Astrocyte of the spinal cord (primary cell): Measurements from ENCODE around the gene SMARCD3.

Experiments used
- DNase-seq: peaks from one replicate; pipeline ENCODE4 v3.0.0; 2011; ENCODE audit warnings: low read depth, low spot score
- H3K4me3 ChIP-seq: 2 replicates; pipeline ENCODE4 v1.5.1; 2011; ENCODE audit warnings: low read depth, mild to moderate bottlenecking, low read length, moderate library complexity
- in situ Hi-C: cut with HindIII; loops from 2 replicates; pipeline ENCODE4 v1.10.0; 2017; ENCODE audit warnings: low sequenced_read_pairs
- TF ChIP-seq, protein P1 (sequence below): IDR thresholded peaks from 2 replicates; pipeline ENCODE4 v1.5.1; 2012; ENCODE audit warnings: low read depth, mild to moderate bottlenecking, low read length, inconsistent platforms

Gene SMARCD3

DNA sequence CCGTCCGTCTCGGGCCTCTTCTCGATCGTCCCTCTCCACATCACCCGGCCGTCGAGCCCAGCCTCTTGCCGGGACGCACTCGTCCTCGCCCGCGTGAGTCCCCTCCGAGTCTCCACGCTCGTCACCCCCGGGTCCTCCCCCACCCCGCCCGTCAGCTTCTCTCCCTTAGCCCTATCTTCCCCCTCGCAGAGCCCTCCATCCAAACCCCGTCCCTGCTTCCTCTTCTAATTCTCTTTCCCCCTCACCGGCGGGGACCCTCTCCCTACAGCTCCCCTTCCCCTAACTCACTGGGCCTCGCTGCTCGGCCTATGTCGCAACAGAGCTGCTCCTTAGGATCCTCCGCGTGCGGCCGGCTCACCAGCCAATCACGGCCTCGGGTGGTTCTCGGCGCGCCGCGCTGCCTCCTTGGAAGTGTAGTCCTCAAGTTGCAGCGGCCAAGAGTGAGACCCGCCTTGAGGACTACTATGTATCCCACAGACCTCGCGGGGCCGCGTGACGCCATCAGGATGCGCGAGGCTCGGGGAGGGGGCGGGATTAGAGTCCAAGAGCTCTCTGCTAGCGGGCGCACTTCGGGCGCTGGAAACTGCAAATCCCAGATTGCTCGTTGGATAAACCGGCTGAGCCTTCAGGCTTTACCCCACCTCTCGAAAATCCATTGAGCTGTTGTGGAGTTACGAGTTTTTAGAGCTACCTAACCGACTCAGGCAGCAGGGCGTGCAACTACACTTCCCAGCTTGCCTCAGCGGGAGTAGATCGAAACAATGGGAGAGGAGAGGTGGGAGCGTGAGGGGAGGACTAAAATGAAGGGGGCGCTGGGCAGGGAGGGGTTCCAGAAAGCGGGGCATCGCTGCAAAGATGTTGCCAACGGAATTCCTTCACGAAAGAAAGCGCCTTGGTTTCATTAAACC lies 21.4 kb downstream of the SMARCD3 start, which contains the start of gene ABCF2:
Gene ABCF2, minus strand, starts transcription at position 331 of the 908 bp plus-strand sequence. CDS start 747 bp downstream, outside the sequence.
- in situ Hi-C loops = no loop called here

DNA sequence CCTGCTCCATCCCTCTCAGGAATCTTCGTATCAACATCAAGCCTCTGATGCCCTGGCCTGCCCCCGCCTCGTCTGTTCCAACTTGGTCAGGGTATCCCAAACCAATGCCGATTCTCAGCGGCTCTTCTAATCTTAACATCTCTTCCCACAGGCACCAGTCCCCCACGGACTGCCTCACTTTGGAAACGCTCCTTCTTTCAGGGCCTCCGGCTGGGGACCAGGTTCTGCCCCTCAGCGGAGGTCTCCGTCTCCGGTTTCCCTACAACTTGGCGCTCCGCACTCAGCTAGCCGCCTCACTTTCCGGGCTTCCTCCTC lies 22.0 kb downstream of the SMARCD3 start:
- TF ChIP-seq, protein P1, sequence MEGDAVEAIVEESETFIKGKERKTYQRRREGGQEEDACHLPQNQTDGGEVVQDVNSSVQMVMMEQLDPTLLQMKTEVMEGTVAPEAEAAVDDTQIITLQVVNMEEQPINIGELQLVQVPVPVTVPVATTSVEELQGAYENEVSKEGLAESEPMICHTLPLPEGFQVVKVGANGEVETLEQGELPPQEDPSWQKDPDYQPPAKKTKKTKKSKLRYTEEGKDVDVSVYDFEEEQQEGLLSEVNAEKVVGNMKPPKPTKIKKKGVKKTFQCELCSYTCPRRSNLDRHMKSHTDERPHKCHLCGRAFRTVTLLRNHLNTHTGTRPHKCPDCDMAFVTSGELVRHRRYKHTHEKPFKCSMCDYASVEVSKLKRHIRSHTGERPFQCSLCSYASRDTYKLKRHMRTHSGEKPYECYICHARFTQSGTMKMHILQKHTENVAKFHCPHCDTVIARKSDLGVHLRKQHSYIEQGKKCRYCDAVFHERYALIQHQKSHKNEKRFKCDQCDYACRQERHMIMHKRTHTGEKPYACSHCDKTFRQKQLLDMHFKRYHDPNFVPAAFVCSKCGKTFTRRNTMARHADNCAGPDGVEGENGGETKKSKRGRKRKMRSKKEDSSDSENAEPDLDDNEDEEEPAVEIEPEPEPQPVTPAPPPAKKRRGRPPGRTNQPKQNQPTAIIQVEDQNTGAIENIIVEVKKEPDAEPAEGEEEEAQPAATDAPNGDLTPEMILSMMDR = no peak
- in situ Hi-C loops = no loop called here

More for the DNA sequence above, 21.4 kb downstream of the SMARCD3 start, which contains the start of gene ABCF2:
- DNase-seq = peak; percentile 100
- H3K4me3 ChIP-seq = peak within 1 kb of the TSS; percentile 91
- TF ChIP-seq, protein P1 = no peak

DNA sequence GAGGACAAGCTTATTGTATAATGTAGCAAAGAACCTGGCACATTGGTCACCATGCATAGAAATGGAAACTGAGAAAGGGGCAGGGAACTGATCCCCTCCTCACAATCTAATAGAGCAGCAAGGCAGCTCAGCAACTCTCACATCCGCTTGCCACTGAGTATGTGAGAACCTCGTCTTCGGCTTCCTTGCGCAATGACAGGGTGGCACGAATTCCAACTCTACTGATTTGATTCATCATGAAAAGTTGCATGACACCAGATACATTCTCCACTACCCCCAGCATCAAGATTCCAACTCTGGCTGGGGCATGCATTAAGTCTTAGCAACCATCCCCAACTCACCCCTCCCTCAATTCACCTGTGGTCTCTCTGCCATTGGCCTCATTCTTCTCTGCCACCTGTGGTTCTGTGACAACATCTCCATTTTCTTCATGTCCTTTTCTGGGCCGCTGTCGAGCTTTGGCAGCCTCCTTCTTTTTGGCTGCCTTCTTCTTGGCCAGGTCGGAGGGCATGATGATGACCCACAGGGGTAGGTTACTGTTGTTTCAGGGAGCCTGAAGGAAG lies 22.5 kb downstream of the SMARCD3 start:
- TF ChIP-seq, protein P1 = no peak
- H3K4me3 ChIP-seq = peak overlapping the region; percentile 91
- DNase-seq = no peak
- in situ Hi-C loops = no loop called here

More for the DNA sequence above, 22.0 kb downstream of the SMARCD3 start:
- DNase-seq = no peak
- peak overlapping the region; percentile 91 for H3K4me3 ChIP-seq

DNA sequence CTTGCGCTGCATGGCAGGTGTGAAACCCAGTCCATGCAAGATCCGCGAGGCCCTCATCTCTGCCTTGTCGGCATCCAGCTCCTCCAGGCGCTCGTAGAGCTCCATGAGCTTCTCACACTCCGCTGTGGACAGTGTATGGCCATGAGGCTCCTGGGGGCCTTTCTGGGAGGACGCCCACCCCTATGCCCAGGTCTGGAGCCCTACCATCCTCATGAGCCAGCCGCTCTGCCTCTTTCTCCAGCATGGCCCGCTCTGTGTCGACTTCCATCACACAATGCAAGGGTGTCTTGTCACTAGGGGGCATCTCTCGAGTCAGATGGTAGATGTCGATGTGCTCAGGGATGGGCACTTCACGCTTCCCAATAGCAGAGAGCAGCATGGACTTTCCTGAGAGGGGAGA lies 24.8 kb downstream of the SMARCD3 start:
- TF ChIP-seq, protein P1 = no peak
- no peak overlapping the region for H3K4me3 ChIP-seq
- in situ Hi-C loops = no loop called here
- no peak for DNase-seq

DNA sequence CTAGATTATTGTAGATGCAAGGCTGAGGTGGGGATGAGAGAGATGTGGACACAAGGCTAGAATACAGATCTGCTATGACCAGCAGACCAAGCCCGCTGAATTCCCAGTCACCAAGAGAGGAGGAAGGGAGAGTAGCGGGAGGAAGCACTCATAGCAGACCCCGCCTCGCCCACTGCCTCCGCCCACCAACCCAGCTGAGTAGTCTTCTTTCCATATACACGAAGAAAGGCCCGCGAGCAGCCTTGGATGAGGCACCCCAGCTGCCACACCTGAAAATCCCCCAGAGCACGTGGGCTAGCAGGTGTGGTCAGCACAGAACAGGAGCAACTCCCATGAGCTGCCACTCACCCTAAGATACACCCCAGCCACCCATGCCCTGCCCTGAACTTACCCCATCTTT lies 30.3 kb downstream of the SMARCD3 start:
- no peak for DNase-seq
- TF ChIP-seq, protein P1 = no peak
- no peak overlapping the region for H3K4me3 ChIP-seq
- in situ Hi-C loops = no loop called here

DNA sequence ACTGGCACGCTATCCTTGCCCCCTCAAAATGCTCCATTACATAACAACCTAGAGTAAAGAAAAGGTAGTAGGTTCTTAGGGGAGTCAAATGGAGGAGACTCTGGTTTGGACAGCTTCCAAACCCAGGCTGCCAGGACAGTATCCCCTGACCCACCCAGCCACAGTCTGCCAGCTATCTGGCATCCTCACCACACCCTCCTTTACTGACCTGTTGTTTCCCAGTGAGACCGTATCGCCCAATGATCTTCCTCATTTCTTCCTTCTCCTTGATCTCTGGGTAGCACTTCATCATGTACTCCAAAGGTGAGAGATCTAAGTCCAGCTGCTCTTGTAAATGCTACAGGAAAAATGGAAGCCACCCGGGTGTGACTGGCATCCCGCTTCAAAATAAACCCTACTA lies 33.1 kb downstream of the SMARCD3 start:
- no peak for DNase-seq
- in situ Hi-C loops = no loop called here
- no peak overlapping the region for H3K4me3 ChIP-seq
- TF ChIP-seq, protein P1 = no peak
